Brain microvascular endothelial cell (primary cell): ENCODE data around the gene IP6K2.

ENCODE experiments used
- DNase-seq: peaks from one replicate; pipeline ENCODE4 v3.0.0-alpha.2; 2020
- H3K27ac ChIP-seq: fragments of 250-450 bp; sonication (Bioruptor Pico); 2 replicates; pipeline ENCODE4 v1.5.1; 2020; ENCODE audit warnings: mild to moderate bottlenecking, moderate library complexity
- H3K27me3 ChIP-seq: fragments of 250-450 bp; sonication (Bioruptor Pico); replicated peaks from 2 replicates; pipeline ENCODE4 v1.5.1; 2020; ENCODE audit warnings: mild to moderate bottlenecking
- H3K36me3 ChIP-seq: fragments of 250-450 bp; sonication (Bioruptor Pico); replicated peaks from 2 replicates; pipeline ENCODE4 v1.5.1; 2020; ENCODE audit warnings: mild to moderate bottlenecking
- H3K4me3 ChIP-seq: 2 replicates; pipeline ENCODE4 v1.5.1; 2011; ENCODE audit warnings: low read depth, mild to moderate bottlenecking, control low read depth, low read length, moderate library complexity
- CTCF ChIP-seq: IDR thresholded peaks from 2 replicates; pipeline ENCODE4 v1.5.1; 2011; ENCODE audit warnings: low read depth, mild to moderate bottlenecking, moderate library complexity, low read length, control low read depth, inconsistent platforms; ENCODE audit errors: missing control alignments
- in situ Hi-C: cut with HindIII; loops from 2 replicates; pipeline ENCODE4 v1.10.0; 2017; ENCODE audit warnings: low sequenced_read_pairs, low pct_ligation_motif_present

IP6K2 gene

DNA sequence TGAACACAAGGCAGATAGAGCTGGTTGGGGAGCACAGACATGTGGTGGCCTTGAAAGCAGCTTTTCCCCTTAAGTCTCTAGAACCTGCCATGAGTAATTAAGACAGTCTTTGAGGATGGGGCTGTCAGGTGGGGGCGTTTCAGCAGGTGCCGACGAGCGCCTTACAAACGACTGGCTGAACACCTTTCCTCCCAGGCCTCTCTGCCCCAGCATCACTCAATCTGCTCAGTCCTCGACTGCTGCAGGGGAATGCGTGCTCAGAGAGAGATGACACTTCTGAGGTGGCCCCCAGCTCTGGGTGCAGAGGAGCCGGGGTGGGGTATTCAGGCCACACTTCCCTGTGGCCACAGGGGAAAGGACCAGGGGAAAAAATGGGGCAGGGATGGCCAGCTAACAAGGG lies 23.2 kb downstream of the IP6K2 start:
- H3K27ac ChIP-seq, result peak overlapping the region; percentile 95
- H3K27me3 ChIP-seq, result no peaks in the 10 kb centered on the region
- H3K36me3 ChIP-seq, result peaks cover 72% of the 10 kb centered on the region
- no peak for DNase-seq
- no peak for TF ChIP-seq CTCF
- in situ Hi-C loops, result no loop called here
- peak overlapping the region; percentile 49 for H3K4me3 ChIP-seq

DNA sequence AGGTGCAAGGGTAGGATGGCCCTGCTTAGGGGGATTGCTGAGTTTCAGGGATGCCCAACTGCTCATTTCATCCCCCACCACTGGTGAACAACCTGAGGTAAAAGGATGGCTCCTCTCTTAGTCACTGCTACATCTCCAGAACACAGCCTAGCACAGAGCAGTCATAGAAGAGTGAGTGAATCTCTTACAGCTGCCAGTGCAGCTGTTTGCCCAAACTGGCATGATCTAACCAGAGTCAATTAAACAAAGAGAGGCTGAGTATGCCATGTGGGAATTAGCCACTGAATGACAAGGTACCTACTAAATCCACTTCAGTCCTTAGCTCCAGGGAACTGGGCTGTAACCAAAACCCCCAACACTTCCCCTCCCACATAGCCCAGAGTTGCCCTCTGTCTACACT lies 24.5 kb downstream of the IP6K2 start:
- no peak for TF ChIP-seq CTCF
- DNase-seq, result no peak
- in situ Hi-C loops, result no loop called here

GRCh38 chr3:48690846-48691458 lies 26.1 kb downstream of the IP6K2 start:
- TF ChIP-seq CTCF, result no peak
- Histone ChIP-seq H3K36me3 (peaks cover 75% of the 10 kb centered on the region), H3K27me3 (no peaks in the 10 kb centered on the region), H3K27ac (no peak overlapping the region), H3K4me3 (no peak overlapping the region)
- no peak for DNase-seq
- in situ Hi-C loops, result no loop called here

More for the DNA sequence above, 24.5 kb downstream of the IP6K2 start:
- peaks cover 78% of the 10 kb centered on the region for H3K36me3 ChIP-seq
- H3K27me3 ChIP-seq, result no peaks in the 10 kb centered on the region
- no peak overlapping the region for H3K4me3 ChIP-seq
- H3K27ac ChIP-seq, result no peak overlapping the region

DNA sequence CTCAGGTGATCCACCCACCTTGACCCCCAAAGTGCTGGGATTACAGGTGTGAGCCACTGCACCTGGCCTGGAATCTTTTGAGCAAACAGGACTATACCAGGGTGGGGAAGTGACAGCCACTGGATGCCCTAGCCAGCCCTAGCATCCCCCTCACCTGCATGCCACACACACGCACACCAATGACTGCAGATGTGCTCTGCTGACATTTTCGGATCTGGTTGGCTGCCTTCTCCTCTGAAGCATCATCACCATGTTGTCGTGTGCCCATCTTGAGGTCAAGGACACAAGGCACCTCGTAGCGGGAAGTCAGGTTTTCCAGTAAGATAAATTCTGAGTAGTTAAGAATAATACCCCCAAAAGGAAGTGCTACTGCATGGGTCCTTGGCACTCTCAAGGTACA lies 27.6 kb downstream of the IP6K2 start:
- Histone ChIP-seq H3K4me3 (no peak overlapping the region), H3K27ac (no peak overlapping the region), H3K36me3 (peaks cover 67% of the 10 kb centered on the region), H3K27me3 (no peaks in the 10 kb centered on the region)
- no peak for TF ChIP-seq CTCF
- DNase-seq, result no peak
- in situ Hi-C loops, result no loop called here

DNA sequence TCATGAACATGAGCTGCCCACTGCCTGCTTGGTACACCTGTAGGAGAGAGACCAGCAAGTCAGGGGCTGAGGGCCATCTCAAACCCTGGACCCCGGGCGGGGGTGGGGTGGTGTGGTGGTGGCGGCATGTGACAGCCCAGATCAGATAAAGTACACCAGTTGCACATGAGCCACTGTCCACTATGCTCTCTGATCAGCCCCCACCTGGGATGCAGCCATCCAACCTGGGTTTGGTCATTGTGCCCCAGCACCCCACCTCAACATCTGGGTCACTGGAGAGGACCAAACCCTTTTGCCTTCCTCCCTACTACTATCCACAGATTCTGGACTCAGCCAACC lies 28.3 kb downstream of the IP6K2 start:
- in situ Hi-C loops, result no loop called here
- no peak for DNase-seq
- no peak for TF ChIP-seq CTCF
- Histone ChIP-seq H3K27ac (no peak overlapping the region), H3K27me3 (no peaks in the 10 kb centered on the region), H3K4me3 (no peak overlapping the region), H3K36me3 (peaks cover 63% of the 10 kb centered on the region)
